ENCODE results near the gene FAM193A.

DNA sequence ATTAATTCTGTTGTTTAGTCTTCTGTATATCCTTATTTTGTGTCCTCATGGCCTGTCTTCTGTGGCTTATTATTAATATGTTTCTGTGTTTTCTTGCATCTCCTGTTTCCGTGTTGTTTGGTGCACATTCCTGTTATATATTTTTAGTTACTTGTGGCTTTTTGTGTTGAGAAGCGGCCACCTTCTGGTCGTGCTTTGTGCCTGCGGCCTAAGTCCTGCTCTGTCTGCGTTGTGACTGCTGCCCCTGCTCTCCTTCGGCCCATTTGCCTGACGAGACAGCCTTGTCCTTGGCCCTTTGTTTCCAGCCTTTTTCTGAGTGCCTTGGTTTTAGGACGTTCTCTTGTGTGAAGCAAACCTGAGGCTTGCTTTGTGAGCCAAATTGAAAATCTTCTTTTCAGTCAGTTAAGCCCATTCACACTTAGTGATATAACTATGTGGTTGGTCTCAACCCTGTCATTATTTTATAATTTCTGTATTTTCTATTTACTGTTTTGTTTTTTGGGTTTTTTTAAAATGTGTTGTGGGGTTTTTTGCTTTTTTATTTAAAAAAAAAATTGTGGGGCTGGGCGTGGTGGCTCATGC, 175.9 kb downstream of the FAM193A start:
- no peak for TF ChIP-seq EZH2 (IDR thresholded peaks at IDR 0.05; ENCODE audit: low read length, unreplicated experiment)
- TF ChIP-seq, protein P1, sequence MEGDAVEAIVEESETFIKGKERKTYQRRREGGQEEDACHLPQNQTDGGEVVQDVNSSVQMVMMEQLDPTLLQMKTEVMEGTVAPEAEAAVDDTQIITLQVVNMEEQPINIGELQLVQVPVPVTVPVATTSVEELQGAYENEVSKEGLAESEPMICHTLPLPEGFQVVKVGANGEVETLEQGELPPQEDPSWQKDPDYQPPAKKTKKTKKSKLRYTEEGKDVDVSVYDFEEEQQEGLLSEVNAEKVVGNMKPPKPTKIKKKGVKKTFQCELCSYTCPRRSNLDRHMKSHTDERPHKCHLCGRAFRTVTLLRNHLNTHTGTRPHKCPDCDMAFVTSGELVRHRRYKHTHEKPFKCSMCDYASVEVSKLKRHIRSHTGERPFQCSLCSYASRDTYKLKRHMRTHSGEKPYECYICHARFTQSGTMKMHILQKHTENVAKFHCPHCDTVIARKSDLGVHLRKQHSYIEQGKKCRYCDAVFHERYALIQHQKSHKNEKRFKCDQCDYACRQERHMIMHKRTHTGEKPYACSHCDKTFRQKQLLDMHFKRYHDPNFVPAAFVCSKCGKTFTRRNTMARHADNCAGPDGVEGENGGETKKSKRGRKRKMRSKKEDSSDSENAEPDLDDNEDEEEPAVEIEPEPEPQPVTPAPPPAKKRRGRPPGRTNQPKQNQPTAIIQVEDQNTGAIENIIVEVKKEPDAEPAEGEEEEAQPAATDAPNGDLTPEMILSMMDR (conservative IDR thresholded peaks at IDR 0.05; ENCODE audit: low read depth, low read length): peak; percentile 48
- no peak for TF ChIP-seq EZH2phosphoT487 (IDR thresholded peaks at IDR 0.05; ENCODE audit: borderline replicate concordance, low read length)
